ENCODE results near the gene SCNN1B.
A peak's percentile ranks its signal among the peaks of the same experiment; 100 is the strongest.
"Not testable (repeated sequence)": the region's sequence is repeated elsewhere in the genome, so short reads cannot be mapped to it uniquely, and the experiment has no call there.

The SCNN1B gene

DNA sequence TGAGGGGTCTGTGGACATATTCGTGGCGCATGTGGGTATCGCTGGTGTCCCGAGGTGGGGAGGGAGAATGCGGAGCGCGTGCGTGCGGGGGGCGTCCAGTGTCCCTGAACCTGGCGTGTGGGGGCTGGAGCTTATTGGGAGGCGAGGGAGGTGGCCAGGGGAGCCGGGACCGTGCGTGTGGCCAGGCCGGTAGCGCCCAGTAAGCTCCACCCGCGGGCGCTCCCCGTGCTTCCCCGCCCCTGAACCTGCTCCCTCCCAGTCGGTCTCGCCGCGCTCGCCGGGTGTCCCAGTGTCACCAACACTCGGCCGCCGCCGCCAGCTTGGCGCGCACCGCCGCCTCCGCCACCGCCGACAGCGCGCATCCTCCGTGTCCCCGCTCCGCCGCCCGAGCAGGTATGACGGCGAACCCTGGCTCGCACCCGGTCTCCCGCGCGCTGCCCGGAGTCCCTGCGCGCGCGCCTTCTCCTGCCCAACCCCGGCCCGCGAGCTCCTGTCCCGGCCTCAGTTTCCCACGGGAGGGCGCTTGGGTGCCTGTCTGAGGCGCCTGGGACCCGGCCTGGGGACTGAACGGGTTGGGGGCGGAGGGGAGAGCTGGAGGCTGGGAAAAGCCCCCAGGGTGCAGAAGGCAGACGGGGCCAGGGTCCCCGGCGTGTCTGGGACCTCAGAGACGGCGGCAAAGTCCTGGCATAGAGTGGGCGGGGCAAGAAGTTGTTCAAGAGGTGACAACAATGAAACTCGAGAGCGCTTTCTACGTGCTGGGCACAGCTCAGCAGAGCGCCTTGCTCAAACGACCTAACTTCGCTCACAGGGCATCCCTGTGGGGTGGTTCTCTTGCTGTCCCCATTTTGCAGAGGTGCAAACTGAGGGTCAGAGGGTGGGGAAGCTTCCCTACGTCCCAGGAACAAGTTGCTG is at the start of gene SCNN1B:
TSS of gene SCNN1B (plus strand) at position 258 of the 912 bp plus-strand sequence. CDS start 46,298 bp downstream, outside the sequence.
- peak in 1 of 3 experiments; percentile 1 for DNase-seq (ENCODE audit: low read depth in 3 of 3)

DNA sequence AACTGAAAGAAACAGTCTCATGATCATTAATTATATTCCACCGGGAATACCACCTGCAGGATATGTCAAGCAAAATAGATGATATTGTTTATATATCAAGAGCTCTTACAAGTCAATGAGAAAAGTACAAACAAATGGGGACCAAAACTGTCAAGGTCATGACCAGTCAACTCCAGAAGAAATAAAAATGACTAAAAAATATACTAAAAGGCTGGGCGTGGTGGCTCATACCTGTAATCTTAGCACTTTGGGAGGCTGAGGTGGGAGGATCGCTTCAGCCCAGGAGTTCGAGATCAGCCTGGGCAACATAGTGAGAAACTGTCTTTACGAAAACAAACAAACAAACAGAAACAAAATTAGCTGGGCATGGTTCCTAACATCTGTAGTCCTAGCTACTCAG is 49.8 kb upstream of the SCNN1B start:
- DNase-seq (ENCODE audit: low read depth in 3 of 3) = no peak

GRCh38 chr16:23253650-23254049 is 48.5 kb upstream of the SCNN1B start:
- DNase-seq (ENCODE audit: low read depth in 3 of 3) = not testable (repeated sequence)

- DNase-seq (ENCODE audit: low read depth in 3 of 3) = no peak
Observed at GRCh38 chr16:23254338-23254737, 47.8 kb upstream of the SCNN1B start.

DNA sequence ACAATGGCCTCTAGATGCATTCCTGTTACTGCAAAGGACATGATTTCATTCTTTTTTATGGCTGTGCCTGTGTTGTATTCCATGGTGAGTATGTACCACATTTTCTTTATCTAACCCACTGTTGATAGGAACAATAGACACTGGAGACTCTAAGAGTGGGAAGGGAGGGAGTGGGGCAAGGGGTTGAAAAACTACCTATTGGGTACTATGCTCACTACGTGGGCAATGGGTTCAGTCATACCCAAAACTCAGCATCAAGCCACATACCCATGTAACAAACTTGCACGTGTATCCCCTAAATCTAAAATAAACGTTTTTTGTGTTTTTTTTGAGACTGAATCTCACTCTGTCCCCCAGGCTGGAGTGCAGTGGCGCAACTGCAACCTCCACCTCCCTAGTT is 47.1 kb upstream of the SCNN1B start:
- DNase-seq (ENCODE audit: low read depth in 3 of 3) = no peak

- DNase-seq (ENCODE audit: low read depth in 3 of 3) = no peak
Observed at GRCh38 chr16:23256440-23256839, 45.7 kb upstream of the SCNN1B start.

DNA sequence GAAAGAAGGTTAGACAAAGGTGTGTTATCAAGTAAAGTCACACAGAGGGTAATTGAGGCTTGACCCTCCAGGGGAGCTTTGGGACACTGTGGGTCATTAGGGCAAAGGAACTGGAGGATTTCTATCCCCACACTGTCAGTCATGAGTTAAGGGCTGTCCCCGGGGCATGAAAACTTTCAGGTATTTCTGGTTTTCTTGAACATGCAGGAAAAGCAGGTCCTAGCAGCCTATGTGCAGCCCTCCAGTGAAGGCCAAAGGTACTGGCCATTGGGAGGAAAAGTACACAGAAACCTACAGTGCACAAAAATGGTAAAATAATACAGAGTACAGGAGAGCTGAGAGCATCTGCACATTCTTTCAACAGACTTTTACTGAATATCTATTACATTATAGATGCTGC is 44.4 kb upstream of the SCNN1B start:
- DNase-seq (ENCODE audit: low read depth in 3 of 3) = no peak

DNA sequence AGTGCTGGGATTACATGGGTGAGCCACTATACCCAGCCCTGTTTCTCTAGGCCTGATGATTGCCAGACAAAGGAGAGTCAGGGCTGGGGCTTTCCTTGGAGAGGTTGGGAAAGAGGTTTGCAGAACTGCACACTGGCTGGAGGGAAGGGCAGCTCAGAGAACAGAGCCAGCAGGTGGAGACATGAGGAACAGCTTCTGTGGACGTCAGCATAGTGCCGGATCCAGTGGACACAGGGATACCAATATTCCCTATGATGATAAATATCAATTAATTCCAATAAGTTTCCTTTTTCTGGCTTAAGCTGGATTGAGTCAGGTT is 43.2 kb upstream of the SCNN1B start:
- DNase-seq (ENCODE audit: low read depth in 3 of 3) = no peak

DNA sequence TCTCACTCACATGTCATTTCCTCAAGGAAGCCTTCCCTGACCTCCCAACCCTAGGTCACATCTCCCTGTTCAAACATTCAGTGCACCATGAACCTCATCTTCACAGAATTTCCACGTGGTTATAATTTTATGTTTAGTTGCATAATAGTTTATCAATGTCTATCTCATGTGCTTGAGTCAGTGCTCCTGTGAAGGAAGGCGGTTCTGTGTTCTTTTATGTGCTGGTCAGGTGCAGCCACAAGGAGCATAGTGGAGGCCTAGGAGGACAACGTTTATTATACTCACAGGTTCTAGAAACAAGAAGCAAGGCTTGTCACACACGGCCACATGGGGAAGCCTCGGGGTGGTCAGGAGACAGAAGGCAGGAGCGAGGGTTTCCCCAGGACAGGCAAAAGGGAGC is 34.5 kb upstream of the SCNN1B start:
- no peak for DNase-seq (ENCODE audit: low read depth in 3 of 3)

- no peak for DNase-seq (ENCODE audit: low read depth in 3 of 3)
Observed at GRCh38 chr16:23268561-23268960, 33.5 kb upstream of the SCNN1B start.

DNA sequence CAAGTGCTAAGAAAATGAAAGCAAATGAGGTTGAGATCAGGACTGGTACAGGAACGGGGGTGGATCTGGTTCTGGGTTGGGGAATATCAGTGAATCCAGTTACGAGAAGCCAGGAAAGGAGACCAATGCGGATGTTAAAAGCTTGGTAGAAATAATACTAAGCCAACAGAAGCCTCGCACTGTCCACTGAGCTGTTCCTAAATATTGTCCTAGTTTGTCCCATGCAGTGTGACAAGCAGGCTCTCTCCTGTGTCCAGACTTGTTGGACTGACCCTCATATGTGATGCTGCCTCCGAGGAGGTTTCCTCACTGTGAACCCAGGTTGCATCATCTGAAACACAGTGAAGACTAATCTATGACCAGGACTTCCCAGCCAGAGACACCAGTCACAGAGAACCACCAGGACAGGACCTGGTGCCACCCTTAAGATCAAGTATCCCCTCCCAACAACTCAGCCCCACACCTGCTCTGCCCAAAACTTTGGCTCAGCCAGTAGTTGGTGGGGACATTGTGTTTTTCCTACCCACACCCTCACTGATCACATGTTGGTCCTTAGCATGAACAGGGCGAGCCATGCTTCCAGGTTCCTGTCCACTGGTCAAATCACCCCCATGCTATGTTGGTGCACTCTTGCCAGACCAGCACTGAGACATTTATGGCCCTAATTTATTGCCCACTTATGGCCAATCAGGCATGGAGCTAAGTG is 32.7 kb upstream of the SCNN1B start:
- DNase-seq (ENCODE audit: low read depth in 3 of 3) = no peak

DNA sequence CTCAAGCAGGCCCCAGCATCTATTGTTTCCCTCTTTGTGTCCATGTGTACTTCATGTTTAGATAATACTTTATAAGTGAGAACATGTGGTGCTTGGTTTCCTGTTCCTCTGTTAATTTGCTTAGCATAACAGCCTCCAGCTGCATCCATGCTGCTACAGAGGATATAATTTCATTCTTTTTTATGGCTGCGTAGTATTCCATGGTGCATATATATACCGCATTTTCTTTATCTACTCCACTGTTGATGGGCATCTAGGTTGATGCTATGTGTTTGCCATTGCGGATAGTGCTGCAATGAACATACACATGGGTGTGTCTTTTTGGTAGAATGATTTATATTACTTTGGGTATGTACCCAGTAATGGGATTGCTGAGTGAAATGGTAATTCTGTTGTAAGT is 31.4 kb upstream of the SCNN1B start:
- no peak for DNase-seq (ENCODE audit: low read depth in 3 of 3)

DNA sequence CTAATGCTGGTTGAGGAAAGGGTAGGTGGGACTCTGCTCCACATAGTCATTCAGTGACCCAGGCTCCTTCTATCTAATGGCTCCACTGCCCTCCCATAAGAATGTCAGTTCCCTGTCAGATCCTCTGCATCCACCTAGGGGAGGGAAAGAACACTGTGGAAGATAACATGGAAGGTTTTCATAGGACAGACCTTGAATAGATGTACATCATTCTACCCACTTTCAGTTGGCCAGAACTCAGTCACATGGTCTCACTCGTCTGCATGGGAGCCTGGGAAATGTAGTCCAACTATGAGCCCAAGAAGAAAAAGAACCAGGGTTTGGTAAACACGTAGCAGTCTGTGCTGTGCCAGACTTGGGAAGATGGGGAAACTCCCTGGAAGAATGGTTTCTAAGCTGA is 27.1 kb upstream of the SCNN1B start:
- no peak for DNase-seq (ENCODE audit: low read depth in 3 of 3)

DNA sequence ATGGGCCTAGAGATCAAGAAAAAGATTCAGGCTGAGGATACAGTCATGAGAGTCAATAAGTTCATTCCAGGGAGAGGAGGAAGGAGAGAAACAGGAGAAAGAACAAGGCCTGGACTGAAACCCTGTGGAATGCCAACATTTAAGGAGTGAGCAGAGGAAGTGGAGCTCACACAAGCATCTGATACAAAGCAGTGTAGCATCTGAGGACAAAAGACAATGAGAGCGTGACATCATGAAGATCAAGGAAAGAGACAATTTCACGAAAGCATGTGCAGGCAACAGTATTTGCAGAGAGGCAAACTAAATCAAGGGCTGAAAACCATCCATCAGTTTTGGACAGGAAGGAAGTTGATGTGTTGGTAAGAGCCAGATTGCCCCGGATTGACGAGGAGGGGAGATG is 25.3 kb upstream of the SCNN1B start:
- DNase-seq (ENCODE audit: low read depth in 3 of 3) = no peak

DNA sequence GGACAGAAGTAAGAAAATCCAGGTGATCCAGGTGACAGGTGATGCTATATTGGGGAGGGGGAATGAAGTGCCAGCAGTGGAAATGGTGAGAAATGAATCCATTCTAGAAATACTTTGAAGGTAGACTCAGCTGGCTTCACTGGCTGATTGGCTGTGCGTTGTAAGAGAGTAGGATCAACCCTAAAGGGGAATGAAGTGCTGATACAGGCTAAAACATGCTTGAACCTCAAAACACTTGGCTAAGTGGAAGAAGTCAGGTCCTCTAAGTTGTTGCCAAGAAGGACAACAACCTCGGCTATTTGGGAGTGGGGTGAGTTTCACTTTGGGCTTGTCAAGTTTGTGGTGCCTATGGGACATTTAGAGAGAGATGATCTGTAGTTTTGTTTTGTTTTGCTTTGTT is 24.1 kb upstream of the SCNN1B start:
- DNase-seq (ENCODE audit: low read depth in 3 of 3) = no peak

DNA sequence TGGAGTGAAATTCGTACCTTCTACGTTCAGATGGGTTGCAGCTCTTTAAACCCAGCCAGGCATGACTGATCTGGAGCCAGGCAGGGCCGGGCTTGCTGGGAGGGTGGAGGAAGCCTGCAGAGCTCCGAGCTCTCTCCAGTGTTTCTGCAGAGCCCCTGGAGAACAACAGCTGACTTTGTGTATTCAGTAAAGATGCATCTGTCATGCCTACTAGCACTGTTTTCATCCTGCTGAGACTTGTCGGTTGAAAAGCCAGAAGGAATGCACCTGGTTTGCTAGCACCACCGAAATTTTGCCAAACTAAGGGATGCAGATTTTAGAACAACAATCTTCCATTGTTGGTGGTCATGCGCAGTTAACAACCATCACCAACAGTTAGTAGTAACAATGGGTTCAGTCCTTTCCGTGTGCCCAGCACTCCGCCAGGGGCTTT is 22.4 kb upstream of the SCNN1B start:
- DNase-seq (ENCODE audit: low read depth in 3 of 3) = no peak

GRCh38 chr16:23280483-23280967 is 21.6 kb upstream of the SCNN1B start:
- DNase-seq (ENCODE audit: low read depth in 3 of 3) = no peak

DNA sequence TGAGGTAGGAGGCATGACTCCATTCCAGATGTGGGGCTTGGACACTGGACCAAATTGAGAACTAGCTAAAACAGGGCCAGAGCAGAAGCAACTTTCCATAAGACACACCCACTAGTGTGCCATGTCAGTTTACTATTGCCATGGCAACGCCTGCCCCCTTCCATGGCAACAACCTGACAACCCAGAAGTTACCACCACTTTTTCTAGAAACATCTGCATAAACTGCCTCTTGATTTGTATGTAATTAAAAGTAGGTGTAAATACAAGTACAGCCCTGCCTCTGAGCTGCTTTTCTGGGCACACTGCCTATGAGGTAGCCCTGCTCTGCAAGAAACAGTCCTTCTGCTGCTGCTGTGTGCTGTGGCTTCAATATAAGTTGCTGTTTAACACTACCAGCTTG is 19.5 kb upstream of the SCNN1B start:
- no peak for DNase-seq (ENCODE audit: low read depth in 3 of 3)

DNA sequence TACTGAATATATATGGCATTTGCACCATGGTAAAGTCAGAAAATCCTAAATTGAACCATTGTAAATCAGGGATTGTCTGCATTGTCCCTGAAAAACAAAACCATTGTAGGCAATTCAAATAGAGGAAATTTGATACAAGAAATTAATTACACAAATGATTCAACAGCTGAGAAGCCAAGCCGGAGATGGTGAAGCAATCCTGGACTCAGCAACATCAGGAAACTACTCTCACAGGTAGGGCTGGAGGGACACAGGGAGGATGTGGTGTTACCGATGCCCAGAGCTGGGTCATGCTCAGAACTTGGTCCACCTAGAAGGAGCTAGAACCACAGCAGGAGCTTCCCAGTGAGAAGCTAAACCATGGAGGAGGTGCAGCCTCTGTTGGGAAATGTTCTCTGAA is 18.5 kb upstream of the SCNN1B start:
- no peak for DNase-seq (ENCODE audit: low read depth in 3 of 3)

- DNase-seq (ENCODE audit: low read depth in 3 of 3) = no peak
Observed at GRCh38 chr16:23284584-23284983, 17.5 kb upstream of the SCNN1B start.

DNA sequence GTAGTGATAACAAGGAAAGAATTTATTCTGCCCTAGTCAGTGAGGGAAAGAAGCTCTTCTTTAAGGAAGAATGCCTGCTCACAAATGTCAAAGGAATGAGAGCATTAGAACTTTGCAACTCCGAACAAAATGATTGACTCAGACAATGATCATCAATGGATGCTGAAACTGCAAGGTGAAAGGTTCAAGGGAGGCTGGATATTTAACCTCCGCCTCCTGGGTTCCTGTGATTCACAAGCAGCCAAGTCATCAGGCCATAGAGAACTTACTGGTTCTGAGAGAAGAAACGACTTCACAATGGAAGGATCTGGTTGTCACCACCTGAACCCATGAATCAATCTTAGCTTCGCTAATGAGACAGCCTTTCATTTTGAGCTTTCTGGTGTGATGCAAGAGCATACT is 16.0 kb upstream of the SCNN1B start:
- DNase-seq (ENCODE audit: low read depth in 3 of 3) = no peak

DNA sequence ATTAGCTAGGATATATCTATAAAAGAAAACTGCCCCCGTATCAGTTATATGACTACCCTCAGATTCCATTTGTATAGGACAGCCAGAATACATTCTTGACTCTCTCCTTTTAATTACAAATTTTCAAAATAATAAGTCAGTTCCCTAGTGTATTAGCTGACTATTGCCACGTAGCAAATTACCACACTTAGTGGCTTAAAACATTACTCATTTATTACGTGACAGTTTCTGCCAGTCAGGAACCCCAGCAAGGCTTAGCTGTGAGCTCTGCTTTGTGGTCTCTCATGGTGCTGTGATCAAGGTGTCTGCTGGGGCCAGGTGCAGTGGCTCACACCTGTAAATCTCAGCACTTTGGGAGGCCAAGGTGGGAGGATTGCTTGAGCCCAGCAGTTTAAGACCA is 13.9 kb upstream of the SCNN1B start:
- no peak for DNase-seq (ENCODE audit: low read depth in 3 of 3)

Data from stimulated activated CD4-positive, alpha-beta T cell treated with anti-CD3 and anti-CD28 coated beads, TNF-alpha, amount 100 ng/mL, for 24 hours (primary cell).